Ovary (tissue), 3 donors: ENCODE measurements around the gene ABHD12.

Source experiments
- POLR2A ChIP-seq: fragments of 450-650 bp; IDR thresholded peaks from one replicate; pipeline ENCODE4 v1.6.1; 2017; ENCODE audit warnings: antibody characterized with exemption, mild to moderate bottlenecking, moderate library complexity
- TF ChIP-seq, protein P1 (sequence below), 3 donors: fragments of 450-650 bp in 2 of 3; fragments of 200-600 bp in 1 of 3; IDR thresholded peaks; one replicate each; pipeline versions ENCODE4 v1.5.1 to v1.8.0; 2016 to 2022; ENCODE audit warnings: antibody characterized with exemption in 3 of 3, mild to moderate bottlenecking in 1 of 3
- donor health status: DM: no; HTN: no; CAD: no.

DNA sequence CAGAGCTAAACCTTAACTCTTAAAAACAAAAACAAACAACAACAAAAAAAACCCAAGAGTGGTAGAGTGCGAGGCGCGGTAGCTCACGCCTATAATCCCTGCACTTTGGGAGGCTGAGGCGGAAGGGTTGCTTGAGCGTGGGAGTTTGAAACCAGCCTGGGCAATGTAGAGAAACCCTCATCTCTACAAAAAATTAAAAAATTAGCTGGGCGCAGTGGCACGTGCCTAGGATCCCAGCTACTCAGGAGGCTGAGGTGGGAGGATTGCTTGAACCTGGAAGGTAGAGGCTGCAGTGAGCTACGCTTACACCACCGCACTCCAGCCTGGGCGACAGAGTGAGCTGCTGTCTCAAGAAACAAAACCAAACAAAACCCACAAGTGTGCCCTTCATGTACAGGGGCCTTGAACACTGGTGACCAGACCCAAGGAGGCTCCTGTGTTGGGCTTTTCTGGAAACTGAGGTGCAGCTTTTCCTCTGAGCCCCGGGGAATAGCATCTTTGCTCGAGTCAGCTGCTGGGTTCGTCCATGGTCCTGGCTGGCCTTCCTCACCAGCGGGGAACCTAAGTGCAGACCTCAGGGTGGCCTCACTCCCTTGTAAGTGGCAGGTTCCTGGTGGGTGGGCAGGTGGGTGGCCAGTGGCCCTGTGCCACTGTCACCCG is 102.9 kb downstream of the ABHD12 start:
- no peak for TF ChIP-seq POLR2A
- TF ChIP-seq, protein P1, sequence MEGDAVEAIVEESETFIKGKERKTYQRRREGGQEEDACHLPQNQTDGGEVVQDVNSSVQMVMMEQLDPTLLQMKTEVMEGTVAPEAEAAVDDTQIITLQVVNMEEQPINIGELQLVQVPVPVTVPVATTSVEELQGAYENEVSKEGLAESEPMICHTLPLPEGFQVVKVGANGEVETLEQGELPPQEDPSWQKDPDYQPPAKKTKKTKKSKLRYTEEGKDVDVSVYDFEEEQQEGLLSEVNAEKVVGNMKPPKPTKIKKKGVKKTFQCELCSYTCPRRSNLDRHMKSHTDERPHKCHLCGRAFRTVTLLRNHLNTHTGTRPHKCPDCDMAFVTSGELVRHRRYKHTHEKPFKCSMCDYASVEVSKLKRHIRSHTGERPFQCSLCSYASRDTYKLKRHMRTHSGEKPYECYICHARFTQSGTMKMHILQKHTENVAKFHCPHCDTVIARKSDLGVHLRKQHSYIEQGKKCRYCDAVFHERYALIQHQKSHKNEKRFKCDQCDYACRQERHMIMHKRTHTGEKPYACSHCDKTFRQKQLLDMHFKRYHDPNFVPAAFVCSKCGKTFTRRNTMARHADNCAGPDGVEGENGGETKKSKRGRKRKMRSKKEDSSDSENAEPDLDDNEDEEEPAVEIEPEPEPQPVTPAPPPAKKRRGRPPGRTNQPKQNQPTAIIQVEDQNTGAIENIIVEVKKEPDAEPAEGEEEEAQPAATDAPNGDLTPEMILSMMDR (IDR thresholded peaks at IDR 0.05), result no peak
